Activated CD8-positive, alpha-beta memory T cell treated with anti-CD3 and anti-CD28 coated beads, Interleukin-2, amount 10 ng/mL, durations not matched to agents 7 days and 5 days (primary cell): ENCODE results near the gene MAPKAPK5. TPM values are rescaled to one million over a fixed set of nuclear protein-coding genes. Genes with fewer than 3 reads are reported as not detected.
"Not testable (repeated sequence)": the region's sequence is repeated elsewhere in the genome, so short reads cannot be mapped to it uniquely, and the experiment has no call there.

Experiments
- ATAC-seq: fragments of 150-1000 bp; cut with Tn5 transposase; one replicate; pipeline ENCODE4 v1.10.0; 2021; ENCODE audit warnings: moderate library complexity
- CTCF ChIA-PET: fragments of 350-600 bp; sonication (Branson Sonifier 250); formaldehyde crosslinking; loops from one replicate; lab custom pipeline; 2021; ENCODE audit warnings: antibody characterized with exemption; lab: Charles Lee
- DNase-seq: peaks from one replicate; pipeline ENCODE4 v3.0.0-alpha.2; 2020
- H3K27ac Mint-ChIP-seq: one replicate; pipeline ENCODE4 v1.8.0; 2021; ENCODE audit warnings: mild to moderate bottlenecking, mixed read lengths
- H3K27me3 Mint-ChIP-seq: one replicate; pipeline ENCODE4 v1.8.0; 2021; ENCODE audit warnings: mixed read lengths
- H3K36me3 Mint-ChIP-seq: one replicate; pipeline ENCODE4 v1.8.0; 2021; ENCODE audit warnings: mild to moderate bottlenecking, mixed read lengths
- H3K4me1 Mint-ChIP-seq: one replicate; pipeline ENCODE4 v1.8.0; 2021; ENCODE audit warnings: mixed read lengths
- H3K4me3 Mint-ChIP-seq: one replicate; pipeline ENCODE4 v1.8.0; 2021; ENCODE audit warnings: mild to moderate bottlenecking, moderate library complexity, mixed read lengths
- H3K9me3 Mint-ChIP-seq: one replicate; pipeline ENCODE4 v1.8.0; 2022; ENCODE audit warnings: low read depth, mixed read lengths
- total RNA-seq, 2 experiments: library from RNA; stranded (reverse); gene quantifications; one replicate each; pipeline ENCODE4 v1.2.3, GENCODE V29; 2021

MAPKAPK5 gene
- total RNA-seq, 2 experiments from 2014 or later: 48.1 to 49.6 TPM

DNA sequence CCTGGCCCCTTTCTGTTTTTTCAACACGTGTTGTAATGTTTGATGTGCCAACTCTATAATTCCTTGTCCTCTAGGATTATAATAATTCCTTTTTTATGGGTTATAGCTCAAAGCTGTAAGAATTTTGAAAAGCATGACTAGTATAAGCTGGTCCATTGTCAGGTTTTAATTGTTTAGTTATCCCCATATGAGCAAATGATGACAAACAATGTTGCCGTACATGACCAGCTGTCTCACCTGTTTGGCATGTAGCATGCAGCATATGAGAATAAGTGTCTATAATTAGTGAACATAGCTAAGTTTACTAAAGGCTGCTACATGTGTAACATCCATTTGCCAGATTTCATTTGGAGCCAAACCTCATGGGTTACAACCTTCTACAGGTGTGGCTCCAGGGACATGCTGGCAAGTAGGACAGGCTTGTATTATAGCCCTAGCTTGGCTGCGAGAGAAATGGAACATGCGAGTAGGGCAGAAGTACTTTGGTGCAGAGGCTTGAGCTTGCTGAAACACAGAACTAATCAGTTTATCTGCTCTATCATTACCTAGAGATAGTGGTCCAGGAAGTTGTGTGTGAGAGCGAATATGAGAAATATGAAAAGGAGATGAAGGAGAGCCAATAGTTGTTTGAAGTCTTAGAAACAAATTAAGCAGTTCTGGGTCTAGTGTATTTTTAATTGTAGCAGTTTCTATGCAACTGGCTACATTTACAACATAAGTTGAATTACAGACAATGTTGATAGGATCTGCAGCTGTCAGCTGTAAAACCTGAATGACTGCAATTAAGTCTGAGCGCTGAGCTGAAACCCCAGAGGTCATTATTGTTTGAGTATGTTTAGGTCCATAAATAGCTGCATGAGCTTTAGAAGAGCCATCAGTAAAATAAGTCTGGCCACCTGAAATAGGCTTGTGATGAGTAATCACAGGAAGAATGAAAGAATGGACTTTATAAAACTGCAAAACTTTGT is 22.6 kb upstream of the MAPKAPK5 start:
- CTCF ChIA-PET: interaction anchor here (1.4 kb wide), 1 partner anchor 10 kb away, joined by 5 read pairs; no protein-coding TSS in a partner anchor
- Mint-ChIP-seq H3K4me1 (no peaks in the 10 kb centered on the region), H3K27me3 (peaks cover 47% of the 10 kb centered on the region), H3K36me3 (no peaks in the 10 kb centered on the region), H3K4me3 (no peak overlapping the region), H3K27ac (no peak overlapping the region), H3K9me3 (no peaks in the 10 kb centered on the region)
- DNase-seq (no peak), ATAC-seq (no peak)

DNA sequence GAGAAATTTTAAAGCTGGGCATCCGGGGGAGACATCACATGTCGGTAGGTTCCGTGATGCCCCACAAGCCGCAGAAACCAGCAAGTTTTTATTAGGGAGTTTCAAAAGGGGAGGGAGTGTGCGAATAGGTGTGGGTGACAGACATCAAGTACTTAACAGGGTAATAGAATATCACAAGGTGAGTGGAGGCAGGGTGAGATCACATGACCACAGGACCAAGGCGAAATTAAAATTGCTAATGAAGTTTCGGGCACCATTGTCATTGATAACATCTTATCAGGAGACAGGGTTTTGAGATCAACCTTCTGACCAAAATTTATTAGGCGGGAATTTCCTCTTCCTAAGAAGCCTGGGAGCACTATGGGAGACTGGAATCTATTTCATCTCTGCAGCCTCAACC is 21.2 kb upstream of the MAPKAPK5 start:
- H3K9me3 Mint-ChIP-seq, H3K27ac Mint-ChIP-seq, H3K36me3 Mint-ChIP-seq, ATAC-seq, H3K4me3 Mint-ChIP-seq, CTCF ChIA-PET, DNase-seq, H3K4me1 Mint-ChIP-seq: not testable (repeated sequence)
- H3K27me3 Mint-ChIP-seq: peaks cover 50% of the 10 kb centered on the region

- Mint-ChIP-seq H3K27me3 (peaks cover 48% of the 10 kb centered on the region), H3K4me3 (no peak overlapping the region), H3K36me3 (no peaks in the 10 kb centered on the region), H3K9me3 (no peaks in the 10 kb centered on the region), H3K27ac (no peak overlapping the region), H3K4me1 (no peaks in the 10 kb centered on the region)
- DNase-seq: no peak
- CTCF ChIA-PET: interaction anchor here (1.2 kb wide), 1 partner anchor 10 kb away, joined by 5 read pairs; no protein-coding TSS in a partner anchor
- ATAC-seq: no peak
Measured at GRCh38 chr12:111822886-111823285, 19.1 kb upstream of the MAPKAPK5 start.

DNA sequence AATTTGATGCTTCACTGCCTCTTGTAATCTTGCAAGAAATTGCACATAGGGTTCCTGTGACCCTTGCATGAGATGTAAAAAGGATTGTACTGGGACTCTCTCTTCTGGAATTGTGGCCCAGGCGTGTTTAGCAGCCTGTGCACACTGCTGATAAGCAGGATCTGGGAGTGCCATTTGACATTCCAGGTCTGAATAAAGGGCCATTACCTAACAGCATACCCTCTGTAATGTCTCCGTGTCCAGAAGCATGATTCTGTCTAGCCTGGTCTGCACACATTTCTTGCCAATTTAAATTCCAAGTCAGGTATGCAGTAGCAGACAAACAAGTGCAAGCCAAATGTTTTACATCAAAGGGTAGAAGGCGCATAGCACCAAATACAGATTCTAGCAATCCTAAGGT is 18.1 kb upstream of the MAPKAPK5 start:
- Mint-ChIP-seq H3K27me3 (peaks cover 44% of the 10 kb centered on the region), H3K9me3 (no peaks in the 10 kb centered on the region), H3K4me3 (no peak overlapping the region), H3K36me3 (no peaks in the 10 kb centered on the region), H3K27ac (no peak overlapping the region), H3K4me1 (no peaks in the 10 kb centered on the region)
- DNase-seq (no peak), ATAC-seq (no peak)
- CTCF ChIA-PET: no interaction called here

GRCh38 chr12:111824312-111824711 is 17.7 kb upstream of the MAPKAPK5 start:
- not testable (repeated sequence) for H3K36me3 Mint-ChIP-seq, DNase-seq

GRCh38 chr12:111825509-111825908 is 16.5 kb upstream of the MAPKAPK5 start:
- DNase-seq (no peak), ATAC-seq (no peak)
- Mint-ChIP-seq H3K36me3 (no peaks in the 10 kb centered on the region), H3K27ac (no peak overlapping the region), H3K4me1 (no peaks in the 10 kb centered on the region), H3K9me3 (no peaks in the 10 kb centered on the region), H3K4me3 (no peak overlapping the region), H3K27me3 (peaks cover 40% of the 10 kb centered on the region)
- CTCF ChIA-PET: interaction anchor here (0.7 to 2.6 kb wide), 5 partner anchors 13 to 562 kb away, joined by 3 to 9 read pairs (median 3); partner anchors contain the start of genes ACAD10 and BRAP

More at GRCh38 chr12:111824312-111824711, 17.7 kb upstream of the MAPKAPK5 start:
- not testable (repeated sequence) for H3K4me1 Mint-ChIP-seq, H3K27ac Mint-ChIP-seq, ATAC-seq, H3K9me3 Mint-ChIP-seq, H3K4me3 Mint-ChIP-seq
- H3K27me3 Mint-ChIP-seq: peaks cover 43% of the 10 kb centered on the region
- CTCF ChIA-PET: interaction anchor here (1.1 to 2.6 kb wide), 2 partner anchors 138 to 563 kb away, joined by 3 to 9 read pairs; partner anchors contain the start of genes ACAD10 and BRAP

DNA sequence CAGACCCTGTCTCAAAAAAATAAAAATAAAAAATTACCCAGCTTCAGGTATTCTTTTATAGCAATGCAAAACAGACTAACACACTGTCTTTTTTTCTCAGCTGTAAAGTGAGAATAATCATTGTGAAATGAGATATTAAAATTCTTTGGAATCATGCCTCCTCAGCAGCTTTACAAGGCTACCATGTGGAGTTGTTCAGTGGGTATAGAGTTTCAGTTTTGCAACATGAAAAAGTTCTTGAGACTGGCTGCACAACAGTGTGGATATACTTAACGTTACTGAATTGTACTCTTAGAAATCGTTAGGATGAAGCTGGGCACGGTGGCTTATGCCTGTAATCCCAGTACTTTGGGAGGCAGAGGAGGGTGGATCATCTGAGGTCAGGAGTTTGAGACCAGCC is 15.7 kb upstream of the MAPKAPK5 start:
- DNase-seq (no peak), ATAC-seq (no peak)
- peaks cover 35% of the 10 kb centered on the region for H3K27me3 Mint-ChIP-seq
- no peaks in the 10 kb centered on the region for H3K4me1 Mint-ChIP-seq
- H3K27ac Mint-ChIP-seq: no peak overlapping the region
- H3K9me3 Mint-ChIP-seq: no peaks in the 10 kb centered on the region
- H3K4me3 Mint-ChIP-seq: no peak overlapping the region
- no peaks in the 10 kb centered on the region for H3K36me3 Mint-ChIP-seq
- CTCF ChIA-PET: interaction anchor here (1.0 to 2.6 kb wide), 5 partner anchors 13 to 561 kb away, joined by 3 to 9 read pairs (median 4); no protein-coding TSS in a partner anchor

GRCh38 chr12:111826992-111827391 is 15.0 kb upstream of the MAPKAPK5 start:
- no peak overlapping the region for H3K27ac Mint-ChIP-seq
- no peak overlapping the region for H3K4me3 Mint-ChIP-seq
- H3K9me3 Mint-ChIP-seq: no peaks in the 10 kb centered on the region
- CTCF ChIA-PET: interaction anchor here (1.5 to 2.6 kb wide), 3 partner anchors 14 to 560 kb away, joined by 3 to 9 read pairs (median 4); no protein-coding TSS in a partner anchor
- no peak for DNase-seq
- no peaks in the 10 kb centered on the region for H3K4me1 Mint-ChIP-seq
- no peaks in the 10 kb centered on the region for H3K36me3 Mint-ChIP-seq
- ATAC-seq: no peak
- peaks cover 28% of the 10 kb centered on the region for H3K27me3 Mint-ChIP-seq

DNA sequence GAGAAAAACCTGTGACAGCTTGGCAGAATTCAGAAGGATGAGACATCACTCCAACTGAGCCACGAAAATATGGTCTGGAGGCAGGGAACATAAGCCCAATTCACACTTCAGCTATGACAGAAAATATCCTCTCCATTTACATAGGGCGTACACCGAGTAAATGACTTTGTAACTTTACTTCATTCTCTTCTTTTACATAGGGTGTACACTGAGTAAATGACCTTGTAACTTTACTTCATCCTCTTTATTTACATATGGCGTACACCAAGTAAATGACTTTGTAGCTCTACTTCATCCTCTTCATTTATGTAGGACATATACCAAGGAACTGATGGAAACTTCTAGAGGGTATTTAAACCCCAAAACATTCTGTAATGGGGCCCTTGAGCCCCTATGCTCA is 14.1 kb upstream of the MAPKAPK5 start:
- H3K36me3 Mint-ChIP-seq: no peaks in the 10 kb centered on the region

GRCh38 chr12:111828338-111828979 is 13.6 kb upstream of the MAPKAPK5 start:
- Mint-ChIP-seq H3K9me3 (no peaks in the 10 kb centered on the region), H3K36me3 (no peaks in the 10 kb centered on the region), H3K27me3 (peaks cover 18% of the 10 kb centered on the region), H3K4me3 (no peak overlapping the region), H3K4me1 (no peaks in the 10 kb centered on the region), H3K27ac (no peak overlapping the region)
- no peak for ATAC-seq
- CTCF ChIA-PET: interaction anchor here (1.0 kb wide), 1 partner anchor 13 kb away, joined by 3 read pairs; no protein-coding TSS in a partner anchor
- no peak for DNase-seq

More for the DNA sequence above, 14.1 kb upstream of the MAPKAPK5 start:
- Mint-ChIP-seq H3K4me3 (no peak overlapping the region), H3K4me1 (no peaks in the 10 kb centered on the region), H3K27me3 (peaks cover 24% of the 10 kb centered on the region), H3K27ac (no peak overlapping the region), H3K9me3 (no peaks in the 10 kb centered on the region)
- DNase-seq (no peak), ATAC-seq (no peak)
- CTCF ChIA-PET: interaction anchor here (1.0 to 1.5 kb wide), 2 partner anchors 12 to 15 kb away, joined by 3 to 4 read pairs; no protein-coding TSS in a partner anchor

DNA sequence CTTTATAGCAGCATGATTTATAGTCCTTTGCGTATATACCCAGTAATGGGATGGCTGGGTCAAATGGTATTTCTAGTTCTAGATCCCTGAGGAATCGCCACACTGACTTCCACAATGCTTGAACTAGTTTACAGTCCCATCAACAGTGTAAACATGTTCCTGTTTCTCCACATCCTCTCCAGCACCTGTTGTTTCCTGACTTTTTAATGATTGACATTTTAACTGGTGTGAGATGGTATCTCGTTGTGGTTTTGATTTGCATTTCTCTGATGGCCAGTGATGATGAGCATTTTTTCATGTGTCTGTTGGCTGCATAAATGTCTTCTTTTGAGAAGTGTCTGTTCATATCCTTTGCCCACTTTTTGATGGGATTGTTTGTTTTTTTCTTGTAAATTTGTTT is 12.4 kb upstream of the MAPKAPK5 start:
- H3K4me3 Mint-ChIP-seq, H3K36me3 Mint-ChIP-seq, DNase-seq, H3K9me3 Mint-ChIP-seq, CTCF ChIA-PET, H3K4me1 Mint-ChIP-seq, ATAC-seq, H3K27ac Mint-ChIP-seq: not testable (repeated sequence)
- peaks cover 10% of the 10 kb centered on the region for H3K27me3 Mint-ChIP-seq

DNA sequence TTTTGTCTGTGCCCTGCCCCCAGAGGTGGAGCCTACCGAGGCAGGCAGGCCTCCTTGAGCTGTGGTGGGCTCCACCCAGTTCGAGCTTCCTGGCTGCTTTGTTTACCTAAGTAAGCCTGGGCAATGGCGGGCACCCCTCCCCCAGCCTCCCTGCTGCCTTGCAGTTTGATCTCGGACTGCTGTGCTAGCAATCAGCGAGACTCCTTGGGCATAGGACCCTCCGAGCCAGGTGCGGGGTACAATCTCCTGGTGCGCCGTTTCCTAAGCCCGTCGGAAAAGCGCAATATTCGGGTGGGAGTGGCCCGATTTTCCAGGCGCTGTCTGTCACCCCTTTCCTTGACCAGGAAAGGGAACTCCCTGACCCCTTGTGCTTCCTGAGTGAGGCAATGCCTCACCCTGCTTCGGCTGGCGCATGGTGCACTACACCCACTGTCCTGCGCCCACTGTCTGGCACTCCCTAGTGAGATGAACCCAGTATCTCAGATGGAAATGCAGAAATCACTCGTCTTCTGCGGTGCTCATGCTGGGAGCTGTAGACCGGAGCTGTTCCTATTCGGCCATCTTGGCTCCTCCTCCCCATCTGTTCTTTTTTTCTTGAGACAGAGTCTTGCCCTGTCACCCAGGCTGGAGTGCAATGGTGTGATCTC is 7.2 kb upstream of the MAPKAPK5 start:
- ATAC-seq, CTCF ChIA-PET, H3K9me3 Mint-ChIP-seq, H3K27me3 Mint-ChIP-seq, H3K27ac Mint-ChIP-seq, H3K4me3 Mint-ChIP-seq: not testable (repeated sequence)
- H3K4me1 Mint-ChIP-seq: peaks cover 15% of the 10 kb centered on the region
- peak; percentile 45 for DNase-seq
- H3K36me3 Mint-ChIP-seq: peaks cover 14% of the 10 kb centered on the region
